Mucosa of descending colon (tissue), 3 donors: Measurements from ENCODE around the gene IQCH. TPM values are rescaled to one million over a fixed set of nuclear protein-coding genes. Genes with fewer than 3 reads are reported as not detected.

ENCODE experiments used
- ATAC-seq: fragments of 200-7000 bp; cut with Tn5 transposase; one replicate; pipeline ENCODE4 v1.9.1; 2020; ENCODE audit warnings: mild to moderate bottlenecking, moderate library complexity
- DNase-seq, 3 donors: peaks; one replicate each; pipeline ENCODE4 v3.0.0-alpha.2; 2020
- H3K36me3 ChIP-seq: fragments of 200-600 bp; one replicate; pipeline ENCODE4 v1.8.0; 2021; ENCODE audit warnings: low read depth, mild to moderate bottlenecking
- H3K4me1 ChIP-seq: fragments of 200-600 bp; one replicate; pipeline ENCODE4 v1.8.0; 2021; ENCODE audit warnings: low read depth, mild to moderate bottlenecking
- H3K4me3 ChIP-seq: fragments of 200-600 bp; one replicate; pipeline ENCODE4 v1.8.0; 2021; ENCODE audit warnings: mild to moderate bottlenecking
- H3K9me3 ChIP-seq: fragments of 200-600 bp; one replicate; pipeline ENCODE4 v1.8.0; 2021; ENCODE audit warnings: mild to moderate bottlenecking
- CTCF ChIP-seq: fragments of 200-600 bp; IDR thresholded peaks from one replicate; pipeline ENCODE4 v1.8.0; 2022; ENCODE audit warnings: antibody characterized with exemption, mild to moderate bottlenecking
- intact Hi-C, 2 donors: fragments of 100-400 bp; cut with DNase I in 1 of 2; cut with micrococcal nuclease in 1 of 2; formaldehyde crosslinking; loops; one replicate each; pipeline versions ENCODE4 v1.11.0 to v1.11.1; 2022; cut with DNase I, micrococcal nuclease
- total RNA-seq, 3 donors: library from RNA; stranded (reverse); fragmentation: NEBNext Ultra II Directional in 2 of 3; extraction: Animal tissue kit (Norgen Biotek cat#: 25700) in 2 of 3; gene quantifications; one replicate each; pipeline versions ENCODE4 v1.2.1 to v1.2.4, GENCODE V29; 2021 to 2023
- donor health status: DM: no; HTN: no; CAD: no; lungs with moderate emphysema.
- donor health status: DM: no; HTN: no; CAD: no.
- donor health status: DM: no; HTN: yes; CAD: no.

Gene IQCH
- total RNA-seq, 3 donors from 2014 or later = 2.2 to 3.0 (median 2.2) TPM

GRCh38 chr15:67415181-67415580, 160.6 kb downstream of the IQCH start:
- TF ChIP-seq CTCF = no peak
- DNase-seq (no peak), ATAC-seq (no peak)
- H3K9me3 ChIP-seq = no peaks in the 10 kb centered on the region
- no peaks in the 10 kb centered on the region for H3K36me3 ChIP-seq
- H3K4me3 ChIP-seq = no peak overlapping the region
- no peaks in the 10 kb centered on the region for H3K4me1 ChIP-seq
- intact Hi-C loops = no loop called here

GRCh38 chr15:67416891-67417290, 162.3 kb downstream of the IQCH start:
- H3K4me3 ChIP-seq = no peak overlapping the region
- no peaks in the 10 kb centered on the region for H3K9me3 ChIP-seq
- intact Hi-C loops = no loop called here
- TF ChIP-seq CTCF = no peak
- no peaks in the 10 kb centered on the region for H3K4me1 ChIP-seq
- no peaks in the 10 kb centered on the region for H3K36me3 ChIP-seq
- no peak for DNase-seq
- ATAC-seq = no peak

GRCh38 chr15:67419705-67420104, 165.1 kb downstream of the IQCH start:
- H3K4me3 ChIP-seq = no peak overlapping the region
- TF ChIP-seq CTCF = no peak

GRCh38 chr15:67420137-67420536, 165.6 kb downstream of the IQCH start:
- intact Hi-C loops = no loop called here
- H3K36me3 ChIP-seq = no peaks in the 10 kb centered on the region
- H3K4me3 ChIP-seq = no peak overlapping the region
- DNase-seq (no peak), ATAC-seq (no peak)
- TF ChIP-seq CTCF = no peak
- H3K9me3 ChIP-seq = no peaks in the 10 kb centered on the region
- H3K4me1 ChIP-seq = no peaks in the 10 kb centered on the region

More at GRCh38 chr15:67419705-67420104, 165.1 kb downstream of the IQCH start:
- no peaks in the 10 kb centered on the region for H3K36me3 ChIP-seq
- intact Hi-C loops = no loop called here
- ATAC-seq (no peak), DNase-seq (no peak)
- H3K9me3 ChIP-seq = no peaks in the 10 kb centered on the region
- H3K4me1 ChIP-seq = no peaks in the 10 kb centered on the region

- Histone ChIP-seq H3K36me3 (no peaks in the 10 kb centered on the region), H3K9me3 (no peaks in the 10 kb centered on the region), H3K4me1 (no peaks in the 10 kb centered on the region), H3K4me3 (no peak overlapping the region)
- intact Hi-C loops = no loop called here
- DNase-seq = no peak
- no peak for ATAC-seq
- no peak for TF ChIP-seq CTCF
These were observed 166.5 kb downstream of the IQCH start for GRCh38 chr15:67421105-67421504.

GRCh38 chr15:67422296-67422695, 167.7 kb downstream of the IQCH start:
- intact Hi-C loops = no loop called here
- H3K4me1 ChIP-seq = no peaks in the 10 kb centered on the region
- no peaks in the 10 kb centered on the region for H3K36me3 ChIP-seq
- no peak for TF ChIP-seq CTCF
- H3K4me3 ChIP-seq = no peak overlapping the region
- DNase-seq (no peak), ATAC-seq (no peak)
- H3K9me3 ChIP-seq = no peaks in the 10 kb centered on the region
